HepG2 (cell line): ENCODE measurements around the gene ATF6. TPM values are rescaled to one million over a fixed set of nuclear protein-coding genes. Genes with fewer than 3 reads are reported as not detected.

Experiments used
- ASH2L ChIP-seq: fragments of 300-600, 200-600 bp; sonication (generic); IDR thresholded peaks from 2 replicates; pipeline ENCODE4 v1.7.0; 2017; ENCODE audit warnings: low read depth, mild to moderate bottlenecking, moderate library complexity, mixed read lengths, low read length; ENCODE audit not compliant: insufficient read length
- BHLHE40 ChIP-seq: IDR thresholded peaks from 2 replicates; pipeline ENCODE4 v1.6.1; 2011; ENCODE audit warnings: low read length, improper control_type of control experiment
- DBP ChIP-seq: sonication (generic); formaldehyde crosslinking; IDR thresholded peaks from 2 replicates; pipeline ENCODE4 v1.4.0; 2020; ENCODE audit warnings: missing genetic modification reagents; ENCODE audit errors: not compliant biosample characterization
- EZH2 ChIP-seq: conservative IDR thresholded peaks from 2 replicates; pipeline ENCODE4 v1.6.1; 2012; ENCODE audit warnings: mild to moderate bottlenecking, low read depth, low read length, moderate library complexity
- FIP1L1 ChIP-seq: fragments of 200-400 bp; formaldehyde crosslinking; IDR thresholded peaks from 2 replicates; pipeline ENCODE4 v1.6.1; 2018; ENCODE audit warnings: low read depth, mild to moderate bottlenecking, low read length, moderate library complexity, borderline replicate concordance; ENCODE audit not compliant: insufficient read depth
- HNRNPL ChIP-seq: fragments of 200-400 bp; formaldehyde crosslinking; IDR thresholded peaks from 2 replicates; pipeline ENCODE4 v1.6.1; 2017; ENCODE audit warnings: mild to moderate bottlenecking, low read depth, low read length
- HOXA3 ChIP-seq: sonication (generic); formaldehyde crosslinking; IDR thresholded peaks from 2 replicates; pipeline ENCODE4 v1.5.0; 2020; ENCODE audit warnings: missing genetic modification reagents
- IRF2 ChIP-seq: IDR thresholded peaks from 2 replicates; pipeline ENCODE4 v1.6.1; 2018; ENCODE audit warnings: missing genetic modification reagents, missing compliant biosample characterization
- KDM5A ChIP-seq: fragments of 200-600 bp; sonication (generic); IDR thresholded peaks from 2 replicates; pipeline ENCODE4 v1.7.0; 2018; ENCODE audit warnings: antibody characterized with exemption, mild to moderate bottlenecking, low read length, borderline replicate concordance
- KLF12 ChIP-seq: sonication (generic); formaldehyde crosslinking; IDR thresholded peaks from 2 replicates; pipeline ENCODE4 v1.4.0; 2020; ENCODE audit warnings: missing genetic modification reagents, borderline replicate concordance
- MXD1 ChIP-seq: sonication (generic); formaldehyde crosslinking; IDR thresholded peaks from 2 replicates; pipeline ENCODE4 v1.4.0; 2020; ENCODE audit warnings: mild to moderate bottlenecking, missing genetic modification reagents
- NFE2L2 ChIP-seq: fragments of 150-350 bp; IDR thresholded peaks from 2 replicates; pipeline ENCODE4 v1.6.1; 2014; ENCODE audit warnings: low read length
- PHF8 ChIP-seq: sonication (generic); formaldehyde crosslinking; IDR thresholded peaks from 2 replicates; pipeline ENCODE4 v1.5.0; 2020; ENCODE audit warnings: missing genetic modification reagents
- POLR2A ChIP-seq, 2 experiments: IDR thresholded peaks; 2 replicates each; pipeline ENCODE4 v1.6.1; 2011; ENCODE audit warnings: low read depth in 2 of 2, low read length in 2 of 2, mild to moderate bottlenecking in 1 of 2, moderate library complexity in 1 of 2; ENCODE audit not compliant: insufficient read depth in 1 of 2
- TSC22D2 ChIP-seq: sonication (generic); formaldehyde crosslinking; IDR thresholded peaks from 2 replicates; pipeline ENCODE4 v1.5.1; 2020; ENCODE audit warnings: missing genetic modification reagents, mild to moderate bottlenecking, borderline replicate concordance
- ZNF253 ChIP-seq: sonication (generic); formaldehyde crosslinking; IDR thresholded peaks from 2 replicates; pipeline ENCODE4 v1.8.0; 2022; ENCODE audit warnings: mild to moderate bottlenecking, missing genetic modification reagents, borderline replicate concordance
- ZNF263 ChIP-seq: sonication (generic); formaldehyde crosslinking; IDR thresholded peaks from 2 replicates; pipeline ENCODE4 v1.4.0; 2020; ENCODE audit warnings: missing genetic modification reagents
- ZNF280D ChIP-seq: sonication (generic); formaldehyde crosslinking; IDR thresholded peaks from 2 replicates; pipeline ENCODE4 v1.5.1; 2020; ENCODE audit warnings: mild to moderate bottlenecking, missing genetic modification reagents
- ZNF607 ChIP-seq: sonication (generic); formaldehyde crosslinking; IDR thresholded peaks from 2 replicates; pipeline ENCODE4 v1.5.1; 2020; ENCODE audit warnings: missing genetic modification reagents, mild to moderate bottlenecking, borderline replicate concordance
- ZNF737 ChIP-seq: sonication (generic); formaldehyde crosslinking; IDR thresholded peaks from 2 replicates; pipeline ENCODE4 v1.5.0; 2020; ENCODE audit warnings: missing genetic modification reagents, mild to moderate bottlenecking, borderline replicate concordance
- ZNF891 ChIP-seq: sonication (generic); formaldehyde crosslinking; IDR thresholded peaks from 2 replicates; pipeline ENCODE4 v1.5.0; 2020; ENCODE audit warnings: mild to moderate bottlenecking, missing genetic modification reagents
- polyA plus RNA-seq, 8 experiments: library from polyadenylated mRNA; depleted of rRNA in 3 of 8; stranded (reverse) in 7 of 8; unstranded in 1 of 8; fragments of >200 nt; fragmentation: Illumina TruSeq in 4 of 8; extraction: Trizol in 4 of 8; gene quantifications; 2 replicates each; pipeline versions ENCODE4 v1.2.1 to v1.2.3, GENCODE V29; 2011 to 2016; ENCODE audit warnings: low read depth in 4 of 8, missing spikeins in 1 of 8, mixed read lengths in 1 of 8; ENCODE audit not compliant: insufficient read depth in 1 of 8
- total RNA-seq, 5 experiments: library from RNA; depleted of rRNA; stranded (reverse); fragments of >200 nt; fragmentation: Illumina TruSeq; extraction: Trizol; gene quantifications; 2 replicates each; pipeline ENCODE4 v1.2.3, GENCODE V29; 2016; ENCODE audit warnings: low read depth in 1 of 5
- TF ChIP-seq, protein P1 (sequence below): IDR thresholded peaks from 2 replicates; pipeline ENCODE4 v1.6.1; 2016; ENCODE audit warnings: missing compliant biosample characterization, missing genetic modification reagents, borderline replicate concordance
- TF ChIP-seq, protein P2 (sequence below): sonication (generic); formaldehyde crosslinking; IDR thresholded peaks from 2 replicates; pipeline ENCODE4 v1.8.0; 2022; ENCODE audit warnings: low read depth, missing genetic modification reagents

The ATF6 gene
- total and polyA plus RNA-seq, 2 of the 13 experiments (the other 11 are each of a cell fraction or from before 2014, with no cell fraction given), result 13.2 to 14.5 TPM

- TF ChIP-seq EZH2 (peak; percentile 62; the same call in 1 of the 2 replicates), ZNF280D (CRISPR knock-in tag) (no peak), KLF12 (CRISPR knock-in tag) (no peak), MXD1 (CRISPR knock-in tag) (no peak), KDM5A (no peak), IRF2 (CRISPR knock-in tag) (no peak), NFE2L2 (no peak), DBP (CRISPR knock-in tag) (no peak), ZNF263 (no peak), ZNF737 (CRISPR knock-in tag) (no peak), TSC22D2 (CRISPR knock-in tag) (no peak), HOXA3 (CRISPR knock-in tag) (no peak), FIP1L1 (no peak), POLR2A (IDR thresholded peaks at IDR 0.05; ENCODE audit: insufficient read depth in 1 of 2, low read depth in 2 of 2, low read length in 2 of 2) (no peak), HNRNPL (no peak), PHF8 (CRISPR knock-in tag) (peak; percentile 45; the same call in 1 of the 2 replicates), ZNF253 (CRISPR knock-in tag) (no peak), ZNF607 (CRISPR knock-in tag) (0 out of 2 replicates have a peak, but pooled peaks have one; percentile 49), ZNF891 (CRISPR knock-in tag) (no peak), BHLHE40 (peak; percentile 30; the same call in 1 of the 2 replicates), ASH2L (no peak)
- TF ChIP-seq, protein P1, sequence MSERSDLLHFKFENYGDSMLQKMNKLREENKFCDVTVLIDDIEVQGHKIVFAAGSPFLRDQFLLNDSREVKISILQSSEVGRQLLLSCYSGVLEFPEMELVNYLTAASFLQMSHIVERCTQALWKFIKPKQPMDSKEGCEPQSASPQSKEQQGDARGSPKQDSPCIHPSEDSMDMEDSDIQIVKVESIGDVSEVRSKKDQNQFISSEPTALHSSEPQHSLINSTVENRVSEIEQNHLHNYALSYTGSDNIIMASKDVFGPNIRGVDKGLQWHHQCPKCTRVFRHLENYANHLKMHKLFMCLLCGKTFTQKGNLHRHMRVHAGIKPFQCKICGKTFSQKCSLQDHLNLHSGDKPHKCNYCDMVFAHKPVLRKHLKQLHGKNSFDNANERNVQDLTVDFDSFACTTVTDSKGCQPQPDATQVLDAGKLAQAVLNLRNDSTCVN (CRISPR knock-in tag), result no peak
- TF ChIP-seq, protein P2, sequence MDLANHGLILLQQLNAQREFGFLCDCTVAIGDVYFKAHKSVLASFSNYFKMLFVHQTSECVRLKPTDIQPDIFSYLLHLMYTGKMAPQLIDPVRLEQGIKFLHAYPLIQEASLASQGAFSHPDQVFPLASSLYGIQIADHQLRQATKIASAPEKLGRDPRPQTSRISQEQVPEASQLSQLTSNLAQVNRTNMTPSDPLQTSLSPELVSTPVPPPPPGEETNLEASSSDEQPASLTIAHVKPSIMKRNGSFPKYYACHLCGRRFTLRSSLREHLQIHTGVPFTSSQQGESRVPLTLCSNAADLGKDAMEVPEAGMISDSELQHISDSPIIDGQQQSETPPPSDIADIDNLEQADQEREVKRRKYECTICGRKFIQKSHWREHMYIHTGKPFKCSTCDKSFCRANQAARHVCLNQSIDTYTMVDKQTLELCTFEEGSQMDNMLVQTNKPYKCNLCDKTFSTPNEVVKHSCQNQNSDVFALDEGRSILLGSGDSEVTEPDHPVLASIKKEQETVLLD (CRISPR knock-in tag), result no peak
These were observed 38.7 kb upstream of the ATF6 start (continued) for GRCh38 chr1:161727256-161727924.
